NT2/D1 (cell line): ENCODE measurements around the gene DYNC1H1.

ENCODE experiments used
- SUZ12 ChIP-seq: IDR thresholded peaks from 2 replicates; pipeline ENCODE4 v1.6.1; 2011; ENCODE audit not compliant: insufficient read length, insufficient read depth; ENCODE audit errors: extremely low read depth
- YY1 ChIP-seq: IDR thresholded peaks from 2 replicates; pipeline ENCODE4 v1.6.1; 2011; ENCODE audit not compliant: insufficient read length, insufficient read depth

DNA sequence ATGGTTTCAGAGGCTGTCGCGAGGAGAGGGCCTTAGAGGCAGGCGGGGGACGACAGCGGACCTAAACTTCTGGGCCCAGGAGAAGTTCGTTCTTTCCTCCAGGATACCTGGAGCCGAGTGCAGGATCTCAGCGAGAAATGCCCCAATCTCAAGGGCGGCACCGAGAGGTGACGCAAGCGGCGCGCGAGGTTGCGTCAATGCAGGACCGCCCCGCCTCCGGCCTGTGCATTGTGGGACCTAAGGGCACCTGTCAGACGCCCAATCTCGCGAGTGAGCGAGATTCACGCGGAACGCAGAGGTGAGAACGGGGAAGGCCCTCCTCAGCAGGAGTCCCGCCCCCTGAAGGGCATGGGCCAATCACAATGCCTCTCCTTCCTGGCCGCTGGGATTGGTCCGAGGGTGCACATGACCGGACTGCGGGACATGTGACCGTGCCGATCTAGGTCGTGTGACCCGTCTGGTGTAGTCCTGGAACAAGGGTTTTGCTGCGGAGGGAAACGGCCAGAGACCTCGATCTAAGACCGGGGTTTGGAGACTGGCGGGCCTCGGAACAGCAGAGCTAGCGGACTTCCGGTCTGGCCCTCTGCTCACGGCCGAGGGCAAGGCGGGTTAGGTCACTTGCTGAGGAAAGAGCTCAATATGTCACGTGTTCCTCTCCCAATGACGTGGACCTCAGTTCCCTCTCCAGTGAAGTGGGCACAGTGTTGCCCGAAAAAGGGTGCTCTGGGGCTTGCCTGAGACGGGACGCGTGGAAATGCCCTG, 16.3 kb upstream of the DYNC1H1 start:
- no peak for TF ChIP-seq SUZ12
- TF ChIP-seq YY1 = no peak
